Medulla oblongata (tissue), 1 donor: ENCODE data around the gene TTC3.
"Not testable (repeated sequence)": the region's sequence is repeated elsewhere in the genome, so short reads cannot be mapped to it uniquely, and the experiment has no call there.

Experiments
- DNase-seq: peaks from one replicate; pipeline ENCODE4 v3.0.0-alpha.2; 2015; ENCODE audit errors: extremely low spot score

Gene TTC3

GRCh38 chr21:37095821-37096220, 22.8 kb downstream of the TTC3 start:
- DNase-seq: no peak

DNA sequence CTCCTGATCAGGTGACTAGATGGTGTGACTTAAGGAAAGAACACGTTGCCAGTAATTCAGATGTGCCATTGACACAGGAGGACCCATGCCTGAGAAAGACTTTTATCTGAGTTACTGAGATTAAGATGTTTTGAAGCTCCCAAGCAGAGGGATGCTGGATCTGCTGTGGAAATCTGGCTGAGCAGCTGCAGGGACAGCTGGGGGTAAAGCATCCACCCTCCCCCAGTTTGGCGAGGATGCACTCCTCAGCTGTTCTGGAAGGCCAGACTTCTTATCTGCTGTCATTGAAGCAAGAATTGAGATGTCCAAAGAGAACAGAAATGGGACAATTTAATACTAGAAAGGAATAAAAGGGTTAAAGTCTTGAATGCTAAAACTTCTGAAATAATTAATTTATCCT, 25.7 kb downstream of the TTC3 start:
- no peak for DNase-seq

DNA sequence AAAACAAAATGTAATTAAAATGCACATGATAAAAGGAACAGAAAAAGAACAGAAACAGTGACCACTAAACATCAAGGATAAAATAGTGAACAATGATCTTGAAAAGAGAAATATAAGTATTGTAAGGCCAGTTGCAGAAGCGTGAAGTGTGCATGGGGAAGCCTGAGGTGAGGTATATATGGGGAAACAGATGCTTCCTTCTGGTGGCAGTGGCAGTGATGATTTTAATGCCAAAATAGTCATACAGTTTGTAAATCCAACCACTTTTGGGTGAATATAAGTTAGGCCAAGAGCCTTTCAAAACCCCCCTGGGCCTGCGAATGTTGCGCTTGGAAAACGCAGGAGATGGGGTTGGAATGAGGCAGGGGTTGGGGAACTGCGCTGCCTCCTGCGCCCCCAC, 27.3 kb downstream of the TTC3 start:
- DNase-seq: no peak

GRCh38 chr21:37101384-37101783, 28.3 kb downstream of the TTC3 start:
- no peak for DNase-seq

DNA sequence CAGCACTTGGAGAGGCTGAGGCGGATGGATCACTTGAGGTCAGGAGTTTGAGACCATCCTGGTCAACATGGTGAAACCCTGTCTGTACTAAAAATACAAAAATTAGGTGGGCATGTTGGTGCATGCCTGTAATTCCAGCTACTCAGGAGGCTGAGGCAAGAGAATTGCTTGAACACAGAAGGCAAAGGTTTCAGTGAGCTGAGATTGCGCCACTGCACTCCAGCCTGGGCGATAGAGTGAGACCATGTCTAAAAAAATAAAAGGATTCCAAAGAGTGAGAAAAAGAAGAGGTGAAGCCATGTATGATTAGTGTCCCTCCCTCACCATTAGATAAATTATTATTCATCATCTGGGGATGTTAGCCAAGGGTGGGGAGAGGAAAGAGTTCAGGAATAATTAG, 29.7 kb downstream of the TTC3 start:
- DNase-seq: not testable (repeated sequence)

DNA sequence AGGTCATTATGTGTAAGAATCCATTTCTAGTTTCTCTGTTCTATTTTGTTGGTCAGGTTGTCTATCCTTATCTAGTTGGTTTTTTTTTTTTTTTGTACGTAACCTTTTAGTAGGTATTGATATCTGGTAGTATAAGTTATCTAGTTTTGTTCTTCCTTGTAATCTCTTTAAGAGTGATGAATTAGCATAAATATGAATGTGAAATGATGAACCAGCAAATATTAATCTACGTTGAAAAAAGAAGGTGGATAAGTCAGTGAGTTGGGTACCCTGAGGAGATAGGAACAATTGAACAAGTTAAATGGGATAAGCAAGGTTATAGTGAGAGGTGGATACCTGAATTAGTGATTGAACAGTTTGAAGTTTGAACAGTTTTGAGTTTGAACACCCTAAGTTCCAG, 33.9 kb downstream of the TTC3 start:
- no peak for DNase-seq

- not testable (repeated sequence) for DNase-seq
Observed at GRCh38 chr21:37111029-37111428, 38.0 kb downstream of the TTC3 start.

DNA sequence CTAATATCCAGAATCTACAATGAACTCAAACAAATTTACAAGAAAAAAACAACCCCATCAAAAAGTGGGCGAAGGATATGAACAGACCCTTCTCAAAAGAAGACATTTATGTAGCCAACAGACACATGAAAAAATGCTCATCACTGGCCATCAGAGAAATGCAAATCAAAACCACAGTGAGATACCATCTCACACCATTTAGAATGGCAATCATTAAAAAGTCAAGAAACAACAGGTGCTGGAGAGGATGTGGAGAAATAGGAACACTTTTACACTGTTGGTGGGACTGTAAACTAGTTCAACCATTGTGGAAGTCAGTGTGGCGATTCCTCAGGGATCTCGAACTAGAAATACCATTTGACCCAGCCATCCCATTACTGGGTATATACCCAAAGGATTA, 41.2 kb downstream of the TTC3 start:
- not testable (repeated sequence) for DNase-seq

DNA sequence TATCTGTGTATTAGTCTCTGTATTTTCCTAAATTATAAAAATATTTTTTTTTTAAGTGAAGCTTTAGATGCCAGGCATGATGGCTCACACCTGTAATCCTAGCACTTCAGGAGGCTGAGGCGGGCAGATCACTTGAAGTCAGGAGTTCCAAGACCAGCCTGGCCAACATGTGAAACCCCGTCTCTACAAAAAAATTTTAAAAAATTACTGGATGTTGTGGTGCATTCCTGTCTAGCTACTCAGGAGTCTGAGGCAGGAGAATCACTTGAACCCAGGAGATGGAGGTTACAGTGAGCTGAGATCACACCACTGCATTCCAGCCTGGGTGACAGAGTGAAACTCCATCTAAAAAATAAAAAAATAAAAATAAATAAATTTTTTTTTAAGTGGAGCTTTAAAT, 43.4 kb downstream of the TTC3 start:
- not testable (repeated sequence) for DNase-seq

DNA sequence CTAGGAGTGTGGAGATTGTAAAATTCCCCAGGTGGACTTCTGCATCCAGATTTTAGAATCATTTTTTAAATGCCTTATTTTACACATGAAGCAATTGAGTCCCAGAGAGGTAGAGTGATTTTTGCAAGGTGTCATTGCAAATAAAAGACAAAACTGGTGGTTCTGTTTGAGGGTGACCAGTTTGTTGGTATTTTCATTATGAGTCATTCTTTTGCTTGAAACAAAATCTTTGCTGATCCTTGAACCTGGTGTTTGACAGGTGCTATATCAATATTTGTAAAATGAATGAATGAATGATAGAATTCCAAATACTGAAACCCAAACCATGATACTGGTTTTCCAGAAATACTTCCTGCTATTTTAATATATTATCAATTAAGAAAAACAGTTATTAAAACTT, 44.1 kb downstream of the TTC3 start:
- no peak for DNase-seq

GRCh38 chr21:37118187-37118826, 45.3 kb downstream of the TTC3 start:
- no peak for DNase-seq

GRCh38 chr21:37119421-37120218, 46.6 kb downstream of the TTC3 start:
- DNase-seq: no peak

- no peak for DNase-seq
Observed at GRCh38 chr21:37128076-37128475, 55.0 kb downstream of the TTC3 start.

DNA sequence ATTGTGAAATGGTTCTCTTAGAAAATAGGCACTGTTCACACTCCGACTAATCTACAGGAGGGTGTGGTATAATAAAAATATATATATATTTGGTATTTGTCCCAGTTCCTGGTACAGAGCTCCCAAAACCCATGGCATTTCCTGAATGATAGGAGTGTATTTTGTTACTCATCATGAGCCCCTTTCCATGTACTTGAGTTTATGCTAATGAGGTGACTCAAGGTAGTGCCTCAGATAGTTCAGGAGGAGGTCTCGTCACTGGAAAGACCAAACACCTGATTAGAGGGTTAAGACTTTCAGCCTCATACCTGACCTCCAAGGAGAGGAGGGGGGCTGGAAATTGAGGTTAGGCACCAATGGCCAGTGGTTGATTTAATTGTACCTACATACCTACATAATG, 57.9 kb downstream of the TTC3 start:
- DNase-seq: no peak

GRCh38 chr21:37136261-37136660, 63.2 kb downstream of the TTC3 start:
- no peak for DNase-seq

DNA sequence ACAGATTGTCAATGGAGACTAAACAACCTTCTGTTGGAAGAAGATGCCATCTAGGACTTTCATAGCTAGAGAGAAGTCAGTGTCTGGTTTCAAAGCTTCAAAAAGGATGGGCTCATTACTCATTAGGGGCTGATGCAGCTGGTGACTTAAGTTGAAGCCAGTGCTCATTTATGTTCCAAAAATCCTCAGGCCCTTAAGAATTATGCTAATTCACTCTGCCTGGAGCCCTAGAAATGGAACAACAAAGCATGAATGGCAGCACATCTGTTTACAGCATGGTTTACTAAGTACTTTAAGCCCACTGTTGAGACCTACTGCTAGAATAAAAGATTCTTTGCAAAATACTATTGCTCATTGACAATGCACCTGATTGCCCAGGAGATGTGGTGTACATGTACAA, 63.7 kb downstream of the TTC3 start:
- DNase-seq: no peak

DNA sequence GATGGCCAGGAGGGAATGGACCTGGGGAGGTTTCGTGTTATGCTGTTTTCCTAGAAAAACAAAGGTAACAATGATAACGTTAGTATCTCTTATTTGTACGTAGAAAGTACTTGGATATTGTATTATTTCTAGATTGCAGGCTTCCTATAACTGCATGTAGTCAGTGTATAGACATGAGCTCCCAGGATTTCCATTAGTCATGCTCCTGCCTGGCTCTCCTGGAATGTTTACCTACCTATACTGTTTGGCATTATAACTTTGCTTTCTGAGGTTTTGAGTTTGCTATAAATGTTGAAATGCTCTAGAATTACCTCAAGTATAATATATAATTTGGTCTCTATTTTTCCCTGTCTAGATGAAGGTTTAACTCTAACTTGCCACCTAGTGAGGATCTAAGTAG, 66.1 kb downstream of the TTC3 start:
- no peak for DNase-seq

DNA sequence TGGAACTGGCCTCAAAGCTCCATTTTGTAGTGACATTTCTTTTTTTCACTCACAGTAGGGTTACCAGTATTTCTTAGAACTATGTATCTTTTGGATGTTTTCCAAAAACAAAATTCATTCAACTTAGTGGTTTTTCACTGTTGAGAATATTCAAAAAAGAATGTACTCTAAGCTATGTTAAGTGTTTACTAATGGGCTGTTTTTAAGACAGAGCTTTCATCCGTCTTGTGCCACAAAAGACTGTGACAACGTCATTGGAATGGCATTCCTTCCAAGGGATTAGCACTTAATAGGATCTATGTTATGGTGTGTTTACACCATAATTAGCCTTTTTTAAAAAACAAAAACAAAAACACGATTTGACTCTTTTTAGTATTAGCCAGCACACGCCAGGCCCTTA, 66.8 kb downstream of the TTC3 start:
- no peak for DNase-seq

GRCh38 chr21:37143392-37143791, 70.3 kb downstream of the TTC3 start:
- not testable (repeated sequence) for DNase-seq

DNA sequence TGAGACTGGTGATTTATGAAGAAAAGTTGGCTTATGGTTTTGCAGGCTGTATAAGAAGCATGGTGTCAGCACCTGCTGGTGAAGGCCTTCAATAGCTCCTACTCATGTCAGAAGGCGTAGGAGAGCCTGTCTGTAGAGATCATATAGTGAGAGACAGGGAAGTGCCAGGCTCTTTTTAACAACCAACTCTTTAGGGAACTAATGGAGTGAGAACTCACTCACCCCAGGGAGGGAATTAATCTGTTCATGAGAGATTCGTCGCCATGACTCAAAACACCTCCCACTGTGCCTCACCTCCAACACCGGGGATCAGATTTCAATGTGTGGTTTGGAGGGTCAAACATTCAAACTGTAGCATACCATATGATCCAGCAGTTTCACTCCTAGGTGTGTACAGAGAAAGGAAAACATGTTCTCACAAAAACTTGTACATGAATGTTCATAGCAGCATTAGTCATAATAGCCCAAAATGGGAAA, 72.6 kb downstream of the TTC3 start:
- no peak for DNase-seq

- DNase-seq: no peak
Observed at GRCh38 chr21:37146320-37147235, 73.5 kb downstream of the TTC3 start.

DNA sequence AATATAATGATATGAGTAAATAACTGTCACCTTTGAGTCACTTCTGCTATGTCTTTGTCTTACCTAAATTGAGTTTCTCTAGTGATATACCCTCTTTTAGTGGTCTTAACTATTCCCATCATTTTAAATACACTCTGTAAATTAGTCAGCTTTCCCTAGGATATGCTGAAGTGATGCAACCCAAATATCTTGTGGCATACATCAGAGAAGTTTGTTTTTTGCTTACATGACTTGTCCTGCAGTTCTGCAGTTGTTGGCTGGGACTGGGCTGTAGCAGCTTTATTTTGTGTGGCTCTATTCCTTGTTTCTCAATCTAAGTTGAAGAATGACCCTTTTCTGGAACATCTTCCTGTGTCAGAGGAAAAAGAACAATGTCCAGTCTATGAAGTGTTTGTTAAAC, 76.4 kb downstream of the TTC3 start:
- no peak for DNase-seq
